Activated naive CD4-positive, alpha-beta T cell treated with anti-CD3 and anti-CD28 coated beads, Interleukin-2, amount 50 U/mL, for 72 hours (primary cell): ENCODE measurements around the gene PPP2R2C. TPM values are rescaled to one million over a fixed set of nuclear protein-coding genes. Genes with fewer than 3 reads are reported as not detected.

Source experiments
- ATAC-seq, 2 donors: fragments of 150-1000 bp; cut with Tn5 transposase; 2 replicates each; pipeline ENCODE4 v1.10.0; 2021; ENCODE audit warnings: mild to moderate bottlenecking in 2 of 2, moderate library complexity in 2 of 2
- DNase-seq, 2 donors: peaks; one replicate each; pipeline ENCODE4 v3.0.0; 2021 to 2022; ENCODE audit warnings: low spot score in 2 of 2
- H3K27ac Mint-ChIP-seq, 2 donors: one replicate each; pipeline ENCODE4 v1.8.0; 2022; ENCODE audit warnings: mild to moderate bottlenecking in 2 of 2, mixed read lengths in 2 of 2
- H3K36me3 Mint-ChIP-seq, 2 donors: one replicate each; pipeline ENCODE4 v1.8.0; 2022; ENCODE audit warnings: mixed read lengths in 2 of 2
- H3K9me3 Mint-ChIP-seq, 2 donors: one replicate each; pipeline ENCODE4 v1.8.0; 2022; ENCODE audit warnings: mixed read lengths in 2 of 2
- total RNA-seq, 2 donors: library from RNA; stranded (reverse); gene quantifications; one replicate each; pipeline ENCODE4 v1.2.3, GENCODE V29; 2022

Gene PPP2R2C
- total RNA-seq, 2 donors from 2014 or later, result not detected

GRCh38 chr4:6287017-6287788 lies 185.2 kb downstream of the PPP2R2C start:
- ATAC-seq (no peak), DNase-seq (no peak)
- no peak overlapping the region for H3K27ac Mint-ChIP-seq
- H3K9me3 Mint-ChIP-seq, result no peaks in the 10 kb centered on the region
- no peaks in the 10 kb centered on the region for H3K36me3 Mint-ChIP-seq

- DNase-seq, result no peak
- H3K27ac Mint-ChIP-seq, result no peak overlapping the region
- no peaks in the 10 kb centered on the region for H3K9me3 Mint-ChIP-seq
- H3K36me3 Mint-ChIP-seq, result no peaks in the 10 kb centered on the region
- no peak for ATAC-seq
Measured at GRCh38 chr4:6283282-6283681, 189.1 kb downstream of the PPP2R2C start.

GRCh38 chr4:6282314-6282771 lies 190.1 kb downstream of the PPP2R2C start:
- H3K36me3 Mint-ChIP-seq, result no peaks in the 10 kb centered on the region
- DNase-seq, result no peak
- no peaks in the 10 kb centered on the region for H3K9me3 Mint-ChIP-seq
- H3K27ac Mint-ChIP-seq, result no peak overlapping the region
- ATAC-seq, result no peak

- no peak for DNase-seq
- Mint-ChIP-seq H3K9me3 (no peaks in the 10 kb centered on the region), H3K36me3 (no peaks in the 10 kb centered on the region), H3K27ac (no peak overlapping the region)
- ATAC-seq, result no peak
Measured at GRCh38 chr4:6281436-6282313, 190.7 kb downstream of the PPP2R2C start.

GRCh38 chr4:6280365-6280996 lies 191.9 kb downstream of the PPP2R2C start:
- H3K36me3 Mint-ChIP-seq, result no peaks in the 10 kb centered on the region
- DNase-seq (no peak), ATAC-seq (no peak)
- no peaks in the 10 kb centered on the region for H3K9me3 Mint-ChIP-seq
- no peak overlapping the region for H3K27ac Mint-ChIP-seq

- Mint-ChIP-seq H3K27ac (no peak overlapping the region), H3K36me3 (no peaks in the 10 kb centered on the region), H3K9me3 (no peaks in the 10 kb centered on the region)
- DNase-seq (no peak), ATAC-seq (no peak)
Measured at GRCh38 chr4:6279582-6280289, 192.7 kb downstream of the PPP2R2C start.

GRCh38 chr4:6278801-6279197 lies 193.6 kb downstream of the PPP2R2C start:
- Mint-ChIP-seq H3K9me3 (no peaks in the 10 kb centered on the region), H3K27ac (peak overlapping the region in 1 of 2 donors; percentile 36)
- DNase-seq, result no peak

GRCh38 chr4:6277935-6278800 lies 194.2 kb downstream of the PPP2R2C start:
- DNase-seq (no peak), ATAC-seq (peak in 1 of 2 donors; percentile 43)
- Mint-ChIP-seq H3K27ac (peak overlapping the region in 1 of 2 donors; percentile 36), H3K9me3 (no peaks in the 10 kb centered on the region), H3K36me3 (no peaks in the 10 kb centered on the region)

More at GRCh38 chr4:6278801-6279197, 193.6 kb downstream of the PPP2R2C start:
- no peaks in the 10 kb centered on the region for H3K36me3 Mint-ChIP-seq
- ATAC-seq, result peak; percentile 71 to 82

GRCh38 chr4:6277139-6277802 lies 195.1 kb downstream of the PPP2R2C start:
- ATAC-seq, result no peak
- no peak overlapping the region for H3K27ac Mint-ChIP-seq
- no peaks in the 10 kb centered on the region for H3K9me3 Mint-ChIP-seq
- no peaks in the 10 kb centered on the region for H3K36me3 Mint-ChIP-seq
- no peak for DNase-seq

- DNase-seq (no peak), ATAC-seq (no peak)
- Mint-ChIP-seq H3K36me3 (no peaks in the 10 kb centered on the region), H3K9me3 (no peaks in the 10 kb centered on the region), H3K27ac (no peak overlapping the region)
Measured at GRCh38 chr4:6275898-6276806, 196.3 kb downstream of the PPP2R2C start.

GRCh38 chr4:6275351-6275750 lies 197.1 kb downstream of the PPP2R2C start:
- Mint-ChIP-seq H3K9me3 (no peaks in the 10 kb centered on the region), H3K36me3 (no peaks in the 10 kb centered on the region), H3K27ac (no peak overlapping the region)
- no peak for ATAC-seq
- DNase-seq, result no peak

- no peak for ATAC-seq
- no peak for DNase-seq
- Mint-ChIP-seq H3K36me3 (no peaks in the 10 kb centered on the region), H3K9me3 (no peaks in the 10 kb centered on the region), H3K27ac (no peak overlapping the region)
Measured at GRCh38 chr4:6273661-6273990, 198.8 kb downstream of the PPP2R2C start.

- H3K36me3 Mint-ChIP-seq, result no peaks in the 10 kb centered on the region
- H3K27ac Mint-ChIP-seq, result no peak overlapping the region
- ATAC-seq (no peak), DNase-seq (no peak)
- H3K9me3 Mint-ChIP-seq, result no peaks in the 10 kb centered on the region
Measured at GRCh38 chr4:6272863-6273660, 199.4 kb downstream of the PPP2R2C start.
